Activated CD8-positive, alpha-beta memory T cell treated with anti-CD3 and anti-CD28 coated beads, Interleukin-2, amount 50 U/mL, for 1 hour (primary cell): ENCODE measurements around the gene NAT10.
"Not testable (repeated sequence)": the region's sequence is repeated elsewhere in the genome, so short reads cannot be mapped to it uniquely, and the experiment has no call there.

Experiments used
- DNase-seq: peaks from one replicate; pipeline ENCODE4 v3.0.0-alpha.2; 2020; ENCODE audit errors: extremely low read depth

Gene NAT10

GRCh38 chr11:34167961-34168360 is 62.5 kb downstream of the NAT10 start:
- DNase-seq = no peak

GRCh38 chr11:34168642-34169420 is 63.4 kb downstream of the NAT10 start:
- DNase-seq = no peak

GRCh38 chr11:34169686-34170085 is 64.3 kb downstream of the NAT10 start:
- no peak for DNase-seq

GRCh38 chr11:34173050-34173449 is 67.6 kb downstream of the NAT10 start:
- no peak for DNase-seq

DNA sequence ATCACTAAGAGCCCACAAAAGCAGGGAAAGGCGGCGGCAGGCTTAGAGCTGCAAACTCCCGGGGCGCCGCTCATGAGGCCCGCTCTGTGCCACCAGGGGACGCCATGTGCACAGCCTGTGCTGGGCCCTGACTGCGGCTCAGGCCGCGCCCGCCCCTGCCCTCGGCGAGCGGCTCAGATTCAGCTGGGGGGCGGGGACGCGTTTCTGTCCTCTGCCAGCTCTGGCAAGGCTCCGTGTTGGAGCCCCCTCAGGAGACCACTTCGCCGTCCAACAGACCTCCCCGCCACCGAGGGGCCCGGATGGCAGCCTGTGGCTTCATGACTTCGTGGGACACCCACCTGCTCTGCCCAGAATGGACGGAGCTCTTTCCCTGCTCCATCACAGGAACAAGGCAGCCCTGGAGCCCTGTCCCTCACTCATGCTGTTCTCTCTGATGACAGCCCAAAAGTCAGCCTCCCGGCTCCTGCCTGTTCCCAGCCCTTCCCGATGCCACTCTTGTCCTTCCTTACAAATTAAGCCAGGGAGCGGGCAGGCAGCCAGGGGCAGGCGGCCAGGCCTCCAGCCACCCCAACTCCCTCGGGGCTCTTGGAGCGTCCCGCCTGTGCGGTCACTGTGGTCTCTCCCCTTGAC is 69.1 kb downstream of the NAT10 start:
- peak; percentile 53 for DNase-seq

GRCh38 chr11:34175284-34176019 is 70.0 kb downstream of the NAT10 start:
- DNase-seq = no peak

DNA sequence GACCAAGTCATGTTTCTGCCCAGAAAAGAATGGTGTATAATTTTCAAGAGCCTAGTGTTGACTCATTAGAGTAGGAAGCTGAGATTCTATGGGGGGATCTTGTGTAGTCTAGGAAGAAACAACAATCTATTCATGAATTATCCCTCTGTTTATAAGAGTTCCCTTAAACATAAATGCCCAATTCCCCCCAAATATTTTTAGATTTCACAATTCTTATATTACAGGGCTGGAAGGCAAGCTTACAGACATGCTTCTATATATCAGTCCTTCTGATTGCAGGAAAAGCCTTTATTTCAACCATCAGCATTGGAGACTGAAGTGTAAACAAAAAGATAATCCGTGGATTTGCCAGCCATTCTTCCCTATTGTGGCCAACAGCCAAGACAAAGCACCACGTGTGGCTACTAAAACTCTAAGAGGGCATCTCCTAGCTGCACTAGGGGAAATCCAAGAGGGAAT is 71.4 kb downstream of the NAT10 start:
- no peak for DNase-seq

DNA sequence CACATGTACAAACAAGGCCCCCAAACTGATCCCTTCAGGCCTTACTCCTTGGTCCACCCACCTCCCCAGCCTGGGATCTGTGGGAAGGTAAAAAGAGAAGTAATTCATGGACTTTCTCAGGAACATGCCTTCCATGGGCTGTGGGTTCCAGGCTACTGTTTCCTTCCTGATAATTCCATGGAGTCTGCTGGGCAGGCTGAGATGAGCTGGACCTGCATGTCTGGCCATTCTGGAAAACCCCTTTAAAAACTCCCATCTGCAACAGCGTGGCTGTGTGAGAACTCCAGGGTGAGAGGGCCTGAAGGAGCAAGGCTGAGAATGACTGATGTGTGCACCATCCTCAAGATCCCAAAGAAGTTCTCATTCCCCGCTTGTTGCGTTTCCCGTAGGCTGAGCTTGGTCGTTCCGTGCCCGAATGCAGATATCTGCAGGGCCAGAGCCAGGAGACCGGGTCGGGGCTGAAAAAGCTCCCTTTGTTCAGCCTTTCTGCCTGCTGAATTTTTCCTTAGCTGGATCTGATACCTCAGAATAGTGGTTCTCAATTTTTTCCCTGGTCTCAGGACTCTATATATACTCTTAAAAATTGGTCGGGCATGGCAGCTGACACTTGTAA is 72.9 kb downstream of the NAT10 start:
- DNase-seq = no peak

- no peak for DNase-seq
These were observed 73.7 kb downstream of the NAT10 start for GRCh38 chr11:34179026-34179675.

GRCh38 chr11:34180040-34180813 is 74.8 kb downstream of the NAT10 start:
- no peak for DNase-seq

DNA sequence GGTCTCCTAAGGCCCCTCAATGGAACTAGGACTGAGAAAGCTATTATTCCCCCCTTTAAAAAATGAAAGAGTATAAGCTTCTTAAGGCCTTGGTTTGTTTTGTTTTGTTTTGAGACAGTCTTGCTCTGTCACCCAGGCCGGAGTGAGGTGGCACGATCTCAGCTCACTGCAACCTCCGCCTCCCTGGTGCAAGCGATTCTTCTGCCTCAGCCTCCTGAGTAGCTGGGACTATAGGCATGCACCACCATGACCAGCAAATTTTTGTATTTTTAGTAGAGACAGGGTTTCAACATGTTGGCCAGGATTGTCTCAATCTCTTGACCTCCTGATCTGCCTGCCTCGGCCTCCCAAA is 75.4 kb downstream of the NAT10 start:
- not testable (repeated sequence) for DNase-seq

- DNase-seq = no peak
These were observed 75.8 kb downstream of the NAT10 start for GRCh38 chr11:34181251-34181650.

- DNase-seq = no peak
These were observed 76.5 kb downstream of the NAT10 start for GRCh38 chr11:34181856-34182405.

- no peak for DNase-seq
These were observed 77.0 kb downstream of the NAT10 start for GRCh38 chr11:34182425-34182824.

GRCh38 chr11:34182921-34183685 is 77.7 kb downstream of the NAT10 start:
- DNase-seq = no peak

GRCh38 chr11:34183848-34184391 is 78.5 kb downstream of the NAT10 start:
- no peak for DNase-seq

- DNase-seq = no peak
These were observed 79.1 kb downstream of the NAT10 start for GRCh38 chr11:34184505-34185015.

GRCh38 chr11:34185926-34186841 is 80.8 kb downstream of the NAT10 start:
- DNase-seq = no peak
